ENCODE results near the gene ATP12A.
"Not testable (repeated sequence)": the region's sequence is repeated elsewhere in the genome, so short reads cannot be mapped to it uniquely, and the experiment has no call there.

ATP12A gene

DNA sequence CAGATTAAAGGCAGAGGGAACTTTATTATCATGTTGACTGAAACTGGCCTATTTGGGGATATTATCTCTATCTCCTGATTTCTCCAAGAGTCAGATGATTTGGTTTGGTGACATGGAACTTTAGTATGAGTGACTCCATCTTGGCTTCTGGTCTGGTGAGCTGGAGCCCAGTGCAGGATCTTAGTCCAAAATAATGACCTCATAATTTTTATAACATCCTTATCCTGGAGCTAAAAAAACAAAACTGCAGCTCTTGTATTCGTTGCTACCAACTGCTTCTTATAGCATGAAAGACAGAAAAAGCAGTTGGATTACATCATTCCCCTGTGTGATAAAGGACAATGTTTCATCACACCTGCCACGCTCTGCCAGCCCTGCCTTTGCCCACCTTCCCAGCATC lies 44.5 kb downstream of the ATP12A start:
- in situ Hi-C loops (cut with MboI; ENCODE audit: low sequenced_read_pairs), result no loop called here

DNA sequence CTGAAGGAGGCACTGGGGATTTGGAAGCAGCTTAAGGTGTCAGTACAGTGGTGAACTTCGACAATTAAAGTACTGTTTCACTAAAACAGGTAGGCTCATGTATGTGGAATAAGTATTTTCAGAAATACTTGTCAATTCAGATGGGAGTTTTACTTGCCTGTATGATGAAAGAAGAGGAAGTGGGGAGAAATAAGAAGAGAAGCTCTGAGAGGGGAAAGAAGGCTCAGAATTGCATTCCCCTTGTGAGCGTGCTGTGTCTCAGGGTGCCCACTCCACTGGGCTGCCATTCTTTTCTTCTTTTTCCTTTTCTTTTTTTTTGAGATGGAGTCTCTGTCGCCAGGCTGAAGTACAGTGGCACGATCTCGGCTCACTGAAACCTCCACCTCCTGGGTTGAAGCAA lies 45.2 kb downstream of the ATP12A start:
- in situ Hi-C loops (cut with MboI; ENCODE audit: low sequenced_read_pairs), result no loop called here

DNA sequence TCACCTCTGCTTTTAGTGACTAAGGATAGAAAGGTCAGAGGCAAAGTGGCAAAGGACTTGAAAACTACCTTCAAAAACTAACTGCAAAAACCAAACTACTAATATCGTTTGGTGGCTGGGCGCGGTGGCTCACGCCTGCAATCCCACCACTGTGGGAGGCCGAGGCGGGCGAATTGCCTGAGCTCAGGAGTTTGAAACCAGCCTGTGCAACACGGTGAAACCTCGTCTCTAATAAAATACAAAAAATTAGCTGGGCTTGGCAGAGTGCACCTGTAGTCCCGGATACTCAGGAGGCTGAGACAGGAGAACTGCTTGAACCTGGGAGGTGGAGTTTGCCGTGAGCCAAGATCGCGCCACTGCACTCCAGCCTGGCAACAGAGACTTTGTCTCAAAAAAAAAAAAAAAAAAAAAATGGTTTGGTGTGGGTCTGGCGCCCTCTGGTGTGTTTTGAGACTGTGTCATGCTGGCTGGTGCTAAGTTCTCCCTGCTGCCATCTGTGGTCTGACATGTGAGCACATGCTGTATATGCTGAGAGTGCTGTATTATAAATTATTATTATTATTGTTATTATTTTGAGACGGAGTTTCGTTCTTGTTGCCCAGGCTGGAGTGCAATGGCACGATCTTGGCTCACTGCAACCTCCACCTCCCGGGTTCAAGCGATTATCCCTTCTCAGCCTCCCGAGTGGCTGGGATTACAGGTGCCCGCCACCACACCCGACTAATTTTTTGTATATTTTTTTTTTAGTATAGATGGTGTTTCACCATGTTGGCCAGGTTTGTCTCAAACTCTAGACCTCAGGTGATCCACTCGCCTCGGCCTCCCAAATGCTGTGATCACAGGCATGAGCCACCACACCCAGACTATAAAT lies 47.8 kb downstream of the ATP12A start:
- in situ Hi-C loops (cut with MboI; ENCODE audit: low sequenced_read_pairs), result no loop called here

DNA sequence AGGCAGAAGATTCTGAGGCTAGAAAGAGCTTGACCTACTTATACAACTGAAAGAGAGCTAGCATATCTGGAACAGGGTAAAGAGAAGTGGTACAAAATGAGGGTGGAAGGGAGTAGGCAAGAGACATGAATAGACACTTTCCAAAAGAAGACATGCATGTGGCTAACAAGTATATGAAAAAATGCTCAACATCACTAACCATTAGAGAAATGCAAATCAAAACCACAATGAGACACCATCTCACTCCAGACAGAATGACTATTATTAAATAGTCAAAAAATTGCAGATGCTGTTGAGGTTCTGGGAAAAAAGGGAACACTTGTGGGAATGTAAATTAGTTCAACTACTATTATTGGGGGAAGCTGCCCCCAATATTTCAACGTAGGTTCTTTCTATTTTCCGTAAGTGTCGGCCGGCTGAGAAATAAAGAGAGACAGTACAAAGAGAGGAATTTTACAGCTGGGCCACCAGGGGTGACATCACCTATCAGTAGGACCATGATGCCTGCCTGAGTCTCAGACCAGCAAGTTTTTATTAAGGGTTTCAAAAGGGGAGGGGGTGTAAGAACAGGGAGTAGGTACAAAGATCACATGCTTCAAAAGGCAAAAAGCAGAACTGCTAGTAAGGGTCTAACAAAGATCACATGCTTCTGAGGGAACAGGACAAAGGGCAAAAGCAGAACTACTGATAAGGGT lies 50.8 kb downstream of the ATP12A start:
- in situ Hi-C loops (cut with MboI; ENCODE audit: low sequenced_read_pairs), result not testable (repeated sequence)

DNA sequence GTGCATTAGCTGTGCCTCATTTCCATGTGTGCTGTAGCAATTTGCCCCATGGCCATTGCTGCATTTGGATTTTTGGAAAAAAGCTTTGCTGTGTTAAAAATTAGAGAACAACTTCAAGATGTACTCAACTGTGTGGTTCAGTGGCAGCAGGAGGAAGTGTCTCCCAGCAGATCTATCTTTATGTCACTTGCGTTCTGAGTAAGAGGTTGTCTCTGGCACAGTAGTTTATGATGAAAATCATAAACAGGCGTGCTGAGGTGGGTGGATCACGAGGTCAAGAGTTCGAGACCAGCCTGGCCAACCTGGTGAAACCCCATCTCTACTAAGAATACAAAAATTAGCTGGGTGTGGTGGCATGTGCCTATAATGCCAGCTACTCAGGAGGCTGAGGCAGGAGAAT lies 54.7 kb downstream of the ATP12A start:
- in situ Hi-C loops (cut with MboI; ENCODE audit: low sequenced_read_pairs), result no loop called here

DNA sequence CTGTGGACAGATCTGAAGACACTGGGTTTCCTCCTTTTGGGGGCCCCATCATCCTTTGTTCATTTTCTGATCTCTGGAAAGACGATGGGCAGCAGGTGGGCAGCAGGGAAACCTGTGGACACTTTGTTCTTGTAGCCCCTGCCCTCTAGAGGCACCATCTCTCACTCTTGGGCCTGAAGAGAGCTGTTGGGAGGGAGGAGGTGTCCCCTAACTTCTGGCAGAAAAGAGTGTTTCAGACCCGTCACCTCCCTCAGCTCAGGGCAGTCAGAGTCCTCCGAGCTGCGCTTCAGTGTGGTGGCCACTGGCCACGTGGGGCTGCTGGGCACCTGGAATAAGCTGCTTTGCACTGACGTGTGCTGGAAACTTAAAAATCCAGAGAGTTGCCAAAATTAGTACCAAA lies 56.8 kb downstream of the ATP12A start:
- in situ Hi-C loops (cut with MboI; ENCODE audit: low sequenced_read_pairs), result no loop called here

DNA sequence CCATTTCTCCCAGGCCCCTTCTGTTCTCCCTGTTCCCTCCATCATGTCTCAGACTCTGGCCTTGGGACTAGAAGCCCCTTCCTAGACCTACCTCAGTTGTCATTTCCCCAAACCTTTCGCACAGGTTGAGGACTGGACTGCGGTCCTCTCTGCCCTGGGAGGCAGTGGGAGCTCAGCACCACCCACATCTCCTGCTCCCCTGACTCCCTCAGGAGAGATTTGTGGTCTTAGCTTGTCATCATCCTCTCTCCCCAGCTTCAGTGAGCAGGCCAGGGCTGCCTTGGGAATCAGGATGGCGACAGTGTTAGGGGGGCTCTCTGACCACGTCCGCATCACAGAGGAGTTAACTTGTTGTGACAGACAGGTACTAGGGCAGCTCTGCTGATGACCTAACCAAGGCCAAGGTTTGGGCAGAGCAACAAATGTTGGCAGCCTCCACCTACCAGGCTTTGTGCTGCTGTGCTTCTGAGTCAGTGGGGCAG lies 58.2 kb downstream of the ATP12A start:
- in situ Hi-C loops (cut with MboI; ENCODE audit: low sequenced_read_pairs), result no loop called here

DNA sequence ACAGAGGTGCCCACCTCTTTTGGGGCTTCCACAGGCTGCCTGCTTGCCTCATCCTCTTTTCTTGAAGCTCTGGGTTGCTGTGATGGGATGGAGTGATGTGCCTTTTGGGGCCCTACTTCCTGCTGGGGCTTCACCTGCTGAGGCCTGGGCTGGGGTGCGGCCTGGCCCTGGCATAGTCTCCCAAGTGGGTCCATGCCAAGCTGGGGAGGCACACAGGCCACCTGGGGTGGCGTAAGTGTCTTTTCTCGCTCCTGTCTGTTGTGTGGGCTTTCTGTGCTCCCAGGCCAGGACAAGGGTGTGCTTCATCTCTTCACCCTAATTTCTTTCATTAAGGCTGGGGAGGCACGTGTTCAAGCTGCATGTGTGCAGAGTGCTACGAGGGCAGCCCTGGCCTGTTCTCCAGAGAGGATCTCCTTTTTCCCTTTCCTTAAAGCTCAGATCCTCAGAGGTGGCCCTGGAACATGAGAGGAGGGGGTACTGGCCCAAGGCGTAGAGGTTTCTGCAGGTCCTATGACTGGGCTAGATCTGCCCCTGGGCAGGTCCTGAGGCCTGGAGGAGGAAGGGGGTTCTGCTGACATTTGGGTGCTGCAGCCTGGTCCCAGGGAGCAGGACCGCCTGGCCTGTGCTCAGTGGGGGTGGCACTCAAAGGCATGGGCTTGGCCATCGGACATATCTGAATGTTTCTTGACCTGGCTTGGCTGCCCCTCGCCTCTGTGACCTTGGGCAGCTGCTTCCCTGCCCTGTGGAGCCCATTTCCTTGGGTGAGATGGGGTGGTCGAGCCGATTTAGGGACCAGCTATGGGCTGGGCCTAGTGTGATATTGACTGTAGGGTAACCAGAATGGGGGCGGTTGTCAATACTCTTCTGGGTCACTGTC lies 60.0 kb downstream of the ATP12A start:
- in situ Hi-C loops (cut with MboI; ENCODE audit: low sequenced_read_pairs), result no loop called here

DNA sequence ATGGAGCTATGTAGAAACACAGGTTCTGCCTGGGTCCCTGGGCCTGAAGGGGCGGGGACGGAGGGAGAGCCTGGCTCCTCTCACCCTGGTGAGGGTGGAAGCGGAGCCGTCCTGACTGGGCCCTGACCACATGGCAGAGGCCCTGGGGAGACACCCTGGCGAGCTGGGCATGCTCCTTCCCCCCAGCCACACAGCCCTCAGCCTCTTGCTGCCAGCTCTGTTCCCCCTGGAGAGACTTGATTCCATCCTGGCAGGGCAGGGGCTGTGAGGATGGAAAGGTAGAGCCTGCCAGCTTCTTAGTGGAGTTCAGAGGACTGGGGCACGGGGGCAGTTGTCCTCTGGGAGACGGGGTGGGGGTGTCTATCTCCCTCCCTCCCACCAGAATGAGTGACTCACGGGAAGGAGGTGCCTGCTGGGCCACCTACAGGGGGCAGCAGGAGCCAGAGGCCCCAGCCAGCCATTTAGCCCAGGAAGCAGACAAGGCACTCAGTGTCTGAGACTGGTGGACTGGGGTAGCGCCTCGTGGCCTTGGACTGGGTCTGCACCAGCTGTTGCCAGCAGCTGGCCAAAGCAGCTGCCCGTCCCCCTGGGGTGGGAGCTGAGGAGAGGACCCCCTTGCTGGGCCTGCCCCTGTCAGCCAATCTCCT lies 60.9 kb downstream of the ATP12A start:
- in situ Hi-C loops (cut with MboI; ENCODE audit: low sequenced_read_pairs), result no loop called here

DNA sequence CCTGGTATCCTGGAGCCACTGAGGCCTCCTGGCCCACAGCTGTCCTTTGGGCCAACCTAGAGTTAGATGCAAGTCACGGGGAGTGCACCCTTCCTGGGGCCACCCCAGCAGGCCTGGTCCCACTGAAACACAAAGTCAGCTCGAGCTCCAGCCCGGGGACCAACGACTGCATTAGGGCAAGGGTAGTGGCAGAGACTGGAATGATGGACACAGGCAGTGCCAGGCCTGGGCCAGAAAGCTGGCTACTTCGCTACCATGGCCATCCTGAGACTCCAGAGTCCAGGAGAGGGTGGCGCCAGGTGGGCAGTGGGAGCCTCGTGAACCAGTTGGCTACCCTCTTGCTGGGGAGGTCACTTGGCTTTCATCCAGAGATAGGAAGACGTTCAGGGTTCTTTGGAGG lies 61.6 kb downstream of the ATP12A start:
- in situ Hi-C loops (cut with MboI; ENCODE audit: low sequenced_read_pairs), result no loop called here

DNA sequence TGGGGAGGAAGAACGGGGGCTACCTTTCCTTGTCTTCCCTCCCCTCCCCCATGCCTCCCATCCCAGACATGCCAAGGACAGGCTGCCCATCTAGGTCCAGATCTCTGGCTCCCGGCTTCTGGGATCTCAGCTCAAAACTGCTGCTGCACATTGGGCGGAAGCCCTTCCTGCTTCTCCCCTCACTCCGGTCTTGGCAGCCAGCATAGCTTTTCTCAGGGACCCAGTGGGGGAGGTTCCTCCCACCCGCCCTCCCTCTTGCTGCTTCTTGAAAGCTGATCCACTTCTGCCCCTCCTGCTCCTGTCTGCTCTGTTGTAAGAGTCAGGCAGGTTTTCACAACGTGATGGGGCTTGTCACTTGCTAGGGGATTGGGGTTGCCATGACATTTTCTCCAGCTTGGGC lies 62.1 kb downstream of the ATP12A start:
- in situ Hi-C loops (cut with MboI; ENCODE audit: low sequenced_read_pairs), result no loop called here

DNA sequence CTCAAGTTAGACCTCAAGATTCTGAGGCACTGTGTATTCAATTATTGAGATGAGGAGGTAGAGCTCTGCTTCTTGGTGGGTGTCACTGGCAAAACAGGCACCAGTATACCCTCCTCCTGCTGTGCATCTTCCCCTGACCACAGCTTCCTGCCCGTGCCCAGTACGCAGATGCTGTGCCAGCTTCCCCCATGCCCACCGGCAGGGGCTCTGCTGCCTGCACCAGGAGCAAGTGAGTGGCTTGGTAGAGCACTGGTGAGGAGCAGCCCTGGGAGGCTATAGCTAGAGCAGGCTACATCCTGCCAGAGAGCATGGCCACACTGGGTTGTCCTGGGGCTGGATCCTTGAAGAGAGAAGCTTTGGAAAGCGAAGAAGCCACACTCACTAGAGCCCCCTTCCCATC lies 62.8 kb downstream of the ATP12A start:
- in situ Hi-C loops (cut with MboI; ENCODE audit: low sequenced_read_pairs), result no loop called here

DNA sequence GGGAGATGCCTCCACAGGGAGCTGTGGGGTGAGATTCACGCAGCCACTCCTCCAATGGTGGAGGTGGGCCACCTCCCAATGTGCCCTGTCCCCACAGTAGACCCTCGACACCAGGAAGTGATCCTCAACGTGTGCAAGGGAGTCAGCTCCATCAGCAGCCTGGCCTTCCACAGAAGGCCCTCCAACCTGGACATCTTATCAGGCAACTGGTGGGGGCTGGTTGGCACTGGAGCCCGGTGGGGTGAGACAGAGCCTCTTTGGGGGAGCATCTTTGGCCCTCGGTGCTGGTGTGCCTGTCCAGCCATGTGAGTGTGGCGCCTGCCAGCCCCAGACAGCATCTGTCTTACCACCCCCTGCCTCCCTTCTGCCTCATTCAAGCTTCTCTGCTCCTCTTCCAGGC lies 64.0 kb downstream of the ATP12A start:
- in situ Hi-C loops (cut with MboI; ENCODE audit: low sequenced_read_pairs), result no loop called here

DNA sequence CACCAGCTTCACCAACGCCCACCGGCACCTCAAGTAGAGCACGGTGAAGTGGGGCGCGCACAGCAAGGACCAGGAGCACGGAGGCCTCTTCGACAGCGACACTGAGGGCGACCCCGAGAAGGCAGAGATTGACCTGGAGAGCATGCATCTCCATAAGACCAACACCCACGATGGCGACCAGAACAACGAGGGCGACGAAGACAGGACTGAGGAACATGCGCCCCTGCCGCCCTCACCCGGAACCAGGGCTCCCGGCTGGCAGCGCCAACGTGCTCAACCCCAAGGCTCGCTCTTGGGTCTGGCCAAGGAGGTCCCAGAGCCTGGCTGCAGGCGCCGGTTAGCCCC lies 65.3 kb downstream of the ATP12A start:
- in situ Hi-C loops (cut with MboI; ENCODE audit: low sequenced_read_pairs), result no loop called here

DNA sequence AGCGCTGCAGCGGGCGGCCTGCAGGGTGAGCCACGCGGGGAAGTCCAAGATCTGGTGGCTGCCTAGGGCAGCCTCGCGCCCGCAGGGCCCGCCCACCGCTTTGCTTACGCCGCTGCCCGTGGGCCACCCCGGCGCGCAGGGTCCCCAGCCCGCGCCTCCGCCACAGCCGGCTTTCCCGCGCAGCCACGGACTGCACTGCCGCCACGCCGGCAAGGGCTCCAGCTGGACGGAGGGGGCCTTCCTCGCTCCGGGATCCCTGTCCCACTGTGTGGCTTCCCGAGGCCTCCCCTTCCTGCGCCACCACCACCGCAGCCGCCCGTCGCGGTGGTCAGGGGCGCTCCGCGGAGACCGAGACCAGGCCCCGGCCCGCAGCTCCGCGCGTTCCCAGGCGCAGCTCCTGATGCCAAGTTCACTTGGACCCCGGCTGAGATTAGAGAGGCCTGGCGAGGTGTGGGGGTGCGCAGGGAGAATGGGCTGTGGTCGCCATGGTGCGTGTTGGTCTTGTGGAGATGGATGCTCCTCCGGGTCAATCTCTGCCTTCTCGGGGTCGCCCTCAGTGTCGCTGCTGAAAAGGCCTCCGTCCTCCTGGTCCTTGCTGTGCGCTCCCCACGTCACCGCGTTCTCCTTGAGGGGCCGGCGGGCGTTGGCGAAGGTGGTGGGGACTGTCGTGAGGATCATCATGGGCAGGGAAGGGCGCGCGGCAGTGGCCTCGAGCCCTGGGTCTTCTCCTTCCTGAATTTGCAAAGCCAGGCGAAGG lies 65.8 kb downstream of the ATP12A start:
- in situ Hi-C loops (cut with MboI; ENCODE audit: low sequenced_read_pairs), result no loop called here

DNA sequence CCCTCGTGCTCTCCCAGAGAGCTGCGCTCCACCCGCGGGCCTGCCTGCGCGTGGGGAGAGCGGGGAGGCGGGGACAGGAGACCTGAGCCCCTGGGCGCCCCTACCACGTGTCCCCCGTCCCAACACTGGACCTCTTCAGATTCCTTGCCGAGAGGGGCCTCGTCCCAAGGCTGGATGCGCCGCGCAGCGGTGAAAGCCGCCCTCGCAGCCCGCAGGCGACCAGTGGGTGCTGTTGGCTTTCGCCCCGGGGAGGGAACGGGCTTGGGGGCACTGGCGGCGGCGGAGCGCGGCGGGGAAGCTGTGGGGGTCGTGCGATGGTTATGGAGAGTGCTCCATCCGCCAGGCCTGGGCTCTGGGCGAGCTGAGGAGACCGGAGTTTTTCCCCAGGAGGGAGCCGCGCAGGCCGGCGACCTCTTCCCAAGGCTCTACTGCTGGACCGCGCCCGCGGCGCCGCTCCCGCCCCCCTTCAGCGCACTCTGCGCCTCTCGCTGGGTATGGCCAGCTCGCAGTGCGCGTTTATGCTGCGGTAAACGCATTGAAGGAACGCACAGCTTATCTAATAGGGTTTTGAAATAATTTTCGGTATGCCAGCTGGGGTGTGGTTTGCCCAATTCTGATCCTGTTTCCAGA lies 66.5 kb downstream of the ATP12A start:
- in situ Hi-C loops (cut with MboI; ENCODE audit: low sequenced_read_pairs), result no loop called here

DNA sequence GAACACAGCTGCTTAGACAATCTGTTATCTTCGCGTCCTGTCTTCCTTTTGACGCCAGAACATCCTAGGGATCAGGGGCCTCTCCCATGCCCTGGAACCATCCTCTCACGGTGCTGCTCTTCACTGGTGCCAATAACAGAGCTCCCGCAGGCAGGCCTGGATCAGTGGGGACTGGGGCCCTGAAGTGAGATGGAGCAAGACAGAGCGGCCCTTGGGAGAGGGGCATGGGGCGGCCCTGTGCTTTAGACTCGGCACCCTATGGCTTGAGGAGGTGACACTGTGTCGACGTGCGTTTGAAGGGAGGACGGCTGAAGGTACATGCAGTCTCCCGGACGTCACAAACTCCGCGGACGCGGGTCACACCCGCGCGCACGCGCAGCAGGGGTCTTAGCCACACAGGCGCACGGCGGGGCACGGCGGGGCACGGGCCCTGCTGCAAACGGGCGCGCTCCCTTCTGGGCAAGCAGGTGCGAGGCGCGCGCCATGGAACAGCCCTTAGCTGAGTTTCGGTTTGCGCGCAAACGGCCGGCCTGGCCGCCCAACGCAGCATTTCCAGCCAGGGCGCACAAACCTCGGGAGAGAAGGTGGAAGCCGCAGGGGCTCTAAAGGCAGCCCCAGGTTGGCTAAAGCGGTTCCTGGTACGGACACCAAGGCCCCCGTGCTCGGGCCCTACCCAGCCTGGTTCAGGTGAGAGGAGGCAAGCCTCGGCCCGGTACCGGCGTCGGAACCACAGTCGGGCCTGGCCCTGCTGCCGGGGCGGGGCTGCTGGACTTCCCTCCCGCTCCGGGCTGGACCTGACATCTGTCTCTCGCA lies 67.2 kb downstream of the ATP12A start:
- in situ Hi-C loops (cut with MboI; ENCODE audit: low sequenced_read_pairs), result no loop called here

DNA sequence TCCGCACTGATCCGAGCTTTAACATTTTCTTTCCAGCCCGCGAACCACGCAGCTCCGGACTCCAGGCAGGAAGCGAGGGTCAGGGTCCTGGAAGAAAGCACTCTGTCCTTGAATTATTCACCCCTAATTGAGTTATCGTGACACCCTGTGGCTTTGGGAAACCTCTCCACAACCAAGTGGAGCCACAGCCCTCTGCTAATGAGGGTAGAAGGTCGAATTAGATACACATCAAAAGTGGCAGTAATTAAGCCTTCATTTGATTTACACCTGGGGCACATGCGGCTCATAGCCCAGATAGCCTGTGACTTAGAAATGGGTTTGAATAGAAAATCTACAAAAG lies 67.8 kb downstream of the ATP12A start:
- in situ Hi-C loops (cut with MboI; ENCODE audit: low sequenced_read_pairs), result no loop called here

DNA sequence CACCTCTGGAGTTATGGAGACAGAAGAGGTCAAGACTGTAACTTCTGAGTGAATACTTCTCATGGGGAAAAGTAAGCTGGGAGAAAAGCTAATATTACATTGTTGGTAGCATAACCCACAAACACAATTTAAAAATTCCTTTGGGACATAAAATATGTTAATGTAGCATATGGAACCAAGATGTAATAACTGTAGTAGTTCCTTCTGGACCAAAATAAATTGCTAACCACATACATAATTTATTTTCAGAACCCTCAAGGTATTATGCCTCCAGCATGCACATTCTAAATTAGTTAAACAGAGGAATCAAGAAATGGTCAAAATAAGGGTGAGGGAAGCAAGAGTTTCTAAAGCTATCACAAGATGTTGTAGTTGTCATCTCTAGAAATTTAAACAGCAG lies 79.0 kb downstream of the ATP12A start:
- in situ Hi-C loops (cut with MboI; ENCODE audit: low sequenced_read_pairs), result no loop called here
